Loucy (cell line): ENCODE results near the gene SCAPER.
"Not testable (repeated sequence)": the region's sequence is repeated elsewhere in the genome, so short reads cannot be mapped to it uniquely, and the experiment has no call there.

Experiments
- CTCF ChIP-seq: fragments of 200-600 bp; sonication (generic); conservative IDR thresholded peaks from 2 replicates; pipeline ENCODE4 v1.5.1; 2014; ENCODE audit warnings: mild to moderate bottlenecking, antibody characterized with exemption, low read length
- EZH2phosphoT487 ChIP-seq: fragments of 200-600 bp; IDR thresholded peaks from 2 replicates; pipeline ENCODE4 v1.6.1; 2018; ENCODE audit warnings: antibody characterized with exemption, mild to moderate bottlenecking, moderate library complexity, borderline replicate concordance

DNA sequence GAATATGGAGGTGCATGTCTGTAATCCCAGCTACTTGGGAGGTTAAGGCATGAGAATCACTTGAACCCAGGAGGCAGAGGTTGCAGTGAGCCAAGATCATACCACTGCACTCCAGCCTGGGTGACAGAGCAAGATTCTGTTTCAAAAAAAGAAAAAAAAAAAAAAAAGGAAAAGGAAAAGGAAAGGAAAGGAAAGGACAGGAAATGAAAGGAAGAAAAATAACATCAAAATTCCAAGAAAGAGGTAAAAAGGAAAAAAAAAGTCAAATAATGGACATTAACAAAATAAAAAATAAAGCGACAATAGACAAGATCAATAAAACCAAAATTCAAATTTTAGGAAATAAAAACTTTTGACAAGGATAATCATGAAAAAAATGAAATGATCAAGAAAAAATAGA, 212.6 kb downstream of the SCAPER start:
- not testable (repeated sequence) for TF ChIP-seq EZH2phosphoT487, CTCF
